ENCODE results near the gene SERPINB12. TPM values are rescaled to one million over a fixed set of nuclear protein-coding genes. Genes with fewer than 3 reads are reported as not detected.

The SERPINB12 gene
- total RNA-seq, 1 experiment from 2014 or later, result not detected

- Histone ChIP-seq H4K20me1 (ENCODE audit: control insufficient read depth, insufficient read depth, insufficient read length) (no peaks in the 10 kb centered on the region), H3T11ph (ENCODE audit: low read length) (no peak overlapping the region), H4K5ac (ENCODE audit: insufficient read length, low read depth, low read length) (no peak overlapping the region), H2BK5ac (ENCODE audit: insufficient read length, low read length) (no peak overlapping the region), H3K27me3 (ENCODE audit: insufficient read depth, low read length) (no peaks in the 10 kb centered on the region), H2BK15ac (ENCODE audit: low read depth, low read length) (no peak overlapping the region), H3K56ac (ENCODE audit: insufficient read length, low read depth, low read length) (no peak overlapping the region), H3K4ac (ENCODE audit: low read depth, low read length) (no peak overlapping the region), H3K4me1 (ENCODE audit: insufficient read depth, low read length) (no peaks in the 10 kb centered on the region), H2AFZ (ENCODE audit: low read length) (no peak overlapping the region), H4K8ac (replicated peaks; ENCODE audit: insufficient read length, low read depth, low read length) (no peak overlapping the region), H3K27ac (ENCODE audit: insufficient read length, low read depth, low read length) (no peak overlapping the region), H2BK12ac (ENCODE audit: insufficient read length, low read depth, low read length) (no peak overlapping the region), H3K4me2 (ENCODE audit: insufficient read depth, insufficient read length, low read length) (no peak overlapping the region), H3K79me2 (ENCODE audit: insufficient read depth, low read length) (no peaks in the 10 kb centered on the region), H2BK20ac (ENCODE audit: low read depth, low read length, poor library complexity, severe bottlenecking) (no peak overlapping the region), H2AK5ac (ENCODE audit: insufficient read length, low read length) (no peak overlapping the region), H3K18ac (ENCODE audit: insufficient read length, low read depth, low read length) (no peak overlapping the region), H4K91ac (ENCODE audit: insufficient read length, low read depth, low read length) (no peak overlapping the region), H3K79me1 (ENCODE audit: insufficient read depth, low read depth, low read length, poor library complexity, severe bottlenecking) (no peaks in the 10 kb centered on the region), H3K14ac (ENCODE audit: insufficient read depth, low read length) (no peak overlapping the region), H3K23me2 (ENCODE audit: insufficient read length, low read depth, low read length, poor library complexity, severe bottlenecking) (no peaks in the 10 kb centered on the region), H3K9ac (ENCODE audit: extremely low read depth, insufficient read length, low read length) (no peak overlapping the region), H3K23ac (ENCODE audit: insufficient read length, low read depth, low read length) (no peak overlapping the region), H3K9me3 (ENCODE audit: control insufficient read depth, low read depth, low read length) (no peaks in the 10 kb centered on the region), H2BK120ac (ENCODE audit: low read depth, low read length, poor library complexity, severe bottlenecking) (no peak overlapping the region)
- peaks cover 8 to 12% of the 10 kb centered on the region in 2 experiments for H3K4me1 Mint-ChIP-seq
- H3K9me3 Mint-ChIP-seq, result peaks cover 2 to 3% of the 10 kb centered on the region in 2 experiments; a peak in 3 of 5 replicates
- peaks cover 0 to 5% (median 1%) of the 10 kb centered on the region in 3 experiments; a peak in 3 of 7 replicates for H3K36me3 Mint-ChIP-seq (ENCODE audit: insufficient read depth in 1 of 3, low read depth in 3 of 3)
- H3K4me3 Mint-ChIP-seq, result no peak overlapping the region
- no peak overlapping the region for H3K27ac Mint-ChIP-seq
- no peak for DNase-seq
- no peak for TF ChIP-seq CTCF (conservative IDR thresholded peaks at IDR 0.05)
- WGBS (ENCODE audit: extremely low coverage, insufficient read length, low lambda C conversion rate), result 100% methylated on average over 1 of the region's 2 CpGs
- H3K27me3 Mint-ChIP-seq (ENCODE audit: low read depth), result no peaks in the 10 kb centered on the region
Observed at GRCh38 chr18:63617915-63618234, 75.7 kb downstream of the SERPINB12 start.

Other genes with a start within 250 kb of the SERPINB12 start
- gene BCL2, start 222.6 kb upstream of the SERPINB12 start, total RNA-seq (2021), result 1.2 and 1.3 TPM in 2 replicates
- gene KDSR, start 175.2 kb upstream of the SERPINB12 start, total RNA-seq (2021), result 50.0 and 58.5 TPM in 2 replicates
- 54.4 and 60.2 TPM in 2 replicates for gene VPS4B, start 119.9 kb upstream of the SERPINB12 start, total RNA-seq (2021)
- gene SERPINB5, start 65.4 kb upstream of the SERPINB12 start, total RNA-seq (2021), result 0.20 TPM in 1 of 2 replicates, not detected in the other
- not detected in 2 replicates for gene SERPINB13, start 45.0 kb downstream of the SERPINB12 start, total RNA-seq (2021)
- 4.1 and 4.3 TPM in 2 replicates for gene SERPINB4, start 101.9 kb downstream of the SERPINB12 start, total RNA-seq (2021)
- gene SERPINB3, start 119.5 kb downstream of the SERPINB12 start, total RNA-seq (2021), result 1.7 TPM in 2 replicates
- gene SERPINB11, start 160.6 kb downstream of the SERPINB12 start, total RNA-seq (2021), result not detected in 2 replicates
- not detected in 2 replicates for gene SERPINB7, start 233.0 kb downstream of the SERPINB12 start, total RNA-seq (2021)